Measurements from ENCODE around the gene TTN.

The TTN gene

DNA sequence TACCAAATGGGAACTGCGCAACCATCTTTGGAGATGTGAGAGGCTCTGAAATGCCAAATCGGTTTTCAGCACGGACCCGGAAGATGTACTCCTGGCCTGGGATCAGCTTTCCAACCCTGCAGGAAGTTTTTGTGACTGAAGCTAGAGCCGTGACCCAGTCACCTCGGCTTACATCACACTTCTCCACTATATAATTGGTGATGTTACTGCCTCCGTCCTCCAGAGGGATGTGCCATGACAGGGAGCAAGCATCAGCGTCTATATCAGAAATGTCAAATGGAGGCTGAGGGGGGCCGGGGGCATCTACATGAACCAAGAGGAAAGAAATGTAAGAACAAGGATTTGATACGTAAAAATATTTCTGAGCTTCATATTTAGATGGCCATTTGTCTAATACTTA is 222.6 kb downstream of the TTN start:
- TF ChIP-seq, protein P1, sequence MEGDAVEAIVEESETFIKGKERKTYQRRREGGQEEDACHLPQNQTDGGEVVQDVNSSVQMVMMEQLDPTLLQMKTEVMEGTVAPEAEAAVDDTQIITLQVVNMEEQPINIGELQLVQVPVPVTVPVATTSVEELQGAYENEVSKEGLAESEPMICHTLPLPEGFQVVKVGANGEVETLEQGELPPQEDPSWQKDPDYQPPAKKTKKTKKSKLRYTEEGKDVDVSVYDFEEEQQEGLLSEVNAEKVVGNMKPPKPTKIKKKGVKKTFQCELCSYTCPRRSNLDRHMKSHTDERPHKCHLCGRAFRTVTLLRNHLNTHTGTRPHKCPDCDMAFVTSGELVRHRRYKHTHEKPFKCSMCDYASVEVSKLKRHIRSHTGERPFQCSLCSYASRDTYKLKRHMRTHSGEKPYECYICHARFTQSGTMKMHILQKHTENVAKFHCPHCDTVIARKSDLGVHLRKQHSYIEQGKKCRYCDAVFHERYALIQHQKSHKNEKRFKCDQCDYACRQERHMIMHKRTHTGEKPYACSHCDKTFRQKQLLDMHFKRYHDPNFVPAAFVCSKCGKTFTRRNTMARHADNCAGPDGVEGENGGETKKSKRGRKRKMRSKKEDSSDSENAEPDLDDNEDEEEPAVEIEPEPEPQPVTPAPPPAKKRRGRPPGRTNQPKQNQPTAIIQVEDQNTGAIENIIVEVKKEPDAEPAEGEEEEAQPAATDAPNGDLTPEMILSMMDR (conservative IDR thresholded peaks at IDR 0.05; ENCODE audit: low read depth, low read length): no peak
- no peak for DNase-seq (ENCODE audit: low read depth)
- no peak overlapping the region for H3K4me3 ChIP-seq (ENCODE audit: low read depth, low read length)

DNA sequence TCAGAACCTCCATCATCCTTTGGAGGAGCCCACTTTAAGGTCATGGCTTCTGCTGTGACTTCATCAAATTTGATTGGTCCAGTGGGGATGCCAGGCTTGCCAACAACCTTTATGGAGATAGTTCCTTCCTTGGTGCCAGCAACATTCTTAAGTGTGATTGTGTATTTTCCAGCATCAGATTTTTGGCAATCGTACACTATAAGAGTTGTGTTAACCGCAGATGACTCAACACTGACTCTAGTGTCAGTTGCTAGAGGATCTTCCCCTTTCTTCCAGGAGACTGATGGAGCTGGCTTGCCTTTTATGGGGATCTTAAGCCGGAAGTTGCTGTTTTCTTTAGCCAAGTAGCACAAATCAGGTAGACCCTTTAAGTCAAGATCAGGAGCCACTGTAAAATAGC is 228.2 kb downstream of the TTN start:
- TF ChIP-seq, protein P1 (conservative IDR thresholded peaks at IDR 0.05; ENCODE audit: low read depth, low read length): no peak
- DNase-seq (ENCODE audit: low read depth): peak; percentile 11

DNA sequence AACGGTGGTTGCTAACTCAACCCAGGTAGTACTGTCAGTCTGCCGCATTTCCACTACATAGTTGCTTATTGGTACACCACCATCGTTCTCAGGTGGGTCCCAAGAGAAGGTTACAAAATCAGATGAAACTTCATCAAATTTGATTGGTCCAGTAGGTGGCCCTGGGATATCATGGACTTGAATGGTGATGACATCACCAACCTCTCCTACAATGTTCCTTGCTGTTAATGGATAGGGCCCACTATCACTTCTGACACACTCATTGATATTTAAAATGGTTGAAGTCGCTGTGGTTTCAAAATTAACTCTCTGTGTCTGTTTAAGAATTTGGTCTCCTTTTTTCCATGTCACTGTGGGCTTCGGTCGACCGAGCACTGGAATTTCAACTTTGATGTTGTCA is 232.4 kb downstream of the TTN start:
- no peak for DNase-seq (ENCODE audit: low read depth)
- H3K4me3 ChIP-seq (ENCODE audit: low read depth, low read length): no peak overlapping the region
- TF ChIP-seq, protein P1 (conservative IDR thresholded peaks at IDR 0.05; ENCODE audit: low read depth, low read length): no peak

More for the DNA sequence above, 228.2 kb downstream of the TTN start:
- no peak overlapping the region for H3K4me3 ChIP-seq (ENCODE audit: low read depth, low read length)

DNA sequence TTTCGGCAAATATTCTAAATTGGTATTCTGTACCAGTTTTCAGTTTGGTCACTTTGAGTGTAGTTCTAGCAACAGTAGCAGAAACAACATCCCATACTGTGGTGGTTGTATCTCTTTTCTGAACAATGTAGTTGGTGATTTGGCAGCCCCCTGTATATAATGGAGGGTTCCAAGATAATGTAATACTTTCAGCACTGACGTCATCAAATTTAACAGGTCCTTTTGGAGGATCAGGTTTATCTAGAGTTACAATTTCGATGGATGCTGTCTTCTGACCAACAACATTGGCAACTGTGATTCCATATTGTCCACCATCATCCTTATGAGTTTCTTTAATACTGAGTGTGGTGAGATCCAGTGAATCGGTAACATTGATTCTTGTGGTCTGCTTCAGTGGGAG is 239.0 kb downstream of the TTN start:
- no peak for DNase-seq (ENCODE audit: low read depth)
- TF ChIP-seq, protein P1 (conservative IDR thresholded peaks at IDR 0.05; ENCODE audit: low read depth, low read length): no peak

DNA sequence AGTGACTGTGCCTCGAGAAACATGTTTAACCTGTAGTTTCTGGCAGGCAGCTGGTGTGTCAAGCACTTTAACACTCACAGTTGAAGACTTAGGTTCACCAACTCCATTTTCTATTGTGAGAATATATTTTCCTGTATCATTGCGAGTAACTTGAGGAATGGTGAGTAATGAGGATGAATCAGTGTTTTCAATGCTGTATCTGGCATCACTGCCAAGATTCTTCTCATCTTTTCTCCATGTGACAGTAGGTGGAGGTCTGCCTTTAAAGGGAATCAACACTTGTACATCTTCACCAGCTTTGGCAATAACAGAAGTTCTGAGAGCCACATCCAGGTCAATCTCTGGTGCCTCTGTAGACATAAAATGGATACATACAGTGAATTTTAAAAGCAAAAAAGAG is 254.2 kb downstream of the TTN start:
- TF ChIP-seq, protein P1 (conservative IDR thresholded peaks at IDR 0.05; ENCODE audit: low read depth, low read length): no peak
- no peak overlapping the region for H3K4me3 ChIP-seq (ENCODE audit: low read depth, low read length)
- DNase-seq (ENCODE audit: low read depth): peak; percentile 87

More for the DNA sequence above, 239.0 kb downstream of the TTN start:
- no peak overlapping the region for H3K4me3 ChIP-seq (ENCODE audit: low read depth, low read length)

DNA sequence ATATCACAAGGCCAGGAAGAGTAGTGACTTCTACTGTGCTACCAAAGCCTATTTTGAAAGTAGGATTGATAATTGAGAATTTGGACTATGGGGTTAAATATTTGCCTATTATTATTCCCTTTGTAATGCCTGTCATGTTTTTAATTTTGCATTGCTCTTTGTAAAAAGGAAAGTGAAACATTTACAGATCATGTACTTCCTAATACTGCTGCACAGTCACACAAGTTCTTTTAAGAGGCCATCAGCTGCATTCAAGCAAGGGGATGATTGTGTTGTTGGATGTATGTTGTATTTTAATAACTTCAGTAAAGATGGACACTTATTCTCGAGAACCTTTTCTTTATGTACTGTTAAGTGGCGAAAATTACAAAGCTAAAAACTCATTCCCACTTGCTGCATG is 256.9 kb downstream of the TTN start:
- TF ChIP-seq, protein P1 (conservative IDR thresholded peaks at IDR 0.05; ENCODE audit: low read depth, low read length): no peak
- no peak overlapping the region for H3K4me3 ChIP-seq (ENCODE audit: low read depth, low read length)
- no peak for DNase-seq (ENCODE audit: low read depth)

DNA sequence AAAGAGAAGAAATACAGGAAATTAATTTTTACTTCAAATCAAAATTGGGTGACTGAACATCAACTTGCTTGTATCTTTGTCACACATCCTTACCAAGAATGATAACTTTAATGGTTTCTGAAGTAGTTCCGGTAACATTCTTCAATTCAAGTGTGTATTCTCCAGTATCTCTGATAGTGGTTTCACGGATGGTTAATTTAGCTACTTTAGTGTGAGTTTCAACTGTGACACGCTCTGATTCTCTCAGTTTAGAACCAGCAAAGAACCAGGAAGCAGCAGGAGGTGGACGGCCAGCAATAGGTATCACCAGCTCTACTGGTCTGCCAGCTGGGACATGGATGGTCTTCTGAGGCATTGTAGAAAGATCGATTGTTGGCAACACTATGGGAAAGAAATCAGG is 264.7 kb downstream of the TTN start:
- TF ChIP-seq, protein P1 (conservative IDR thresholded peaks at IDR 0.05; ENCODE audit: low read depth, low read length): no peak
- DNase-seq (ENCODE audit: low read depth): no peak
- no peak overlapping the region for H3K4me3 ChIP-seq (ENCODE audit: low read depth, low read length)
